Pulmonary artery endothelial cell (primary cell): Measurements from ENCODE around the gene WHRN. TPM values are rescaled to one million over a fixed set of nuclear protein-coding genes. Genes with fewer than 3 reads are reported as not detected.

Experiments
- DNase-seq: peaks from one replicate; pipeline ENCODE4 v3.0.0-alpha.2; 2011; ENCODE audit warnings: low read depth, low spot score
- total RNA-seq: library from RNA; depleted of rRNA; stranded (reverse); fragments of >200 nt; gene quantifications from 2 replicates; pipeline ENCODE4 v1.2.3, GENCODE V29; 2014

WHRN gene
- total RNA-seq, 1 donor from 2014 or later, result 0.20 TPM

- DNase-seq, result no peak
Observed at GRCh38 chr9:114401344-114401743, 103.9 kb downstream of the WHRN start.

- no peak for DNase-seq
Observed at GRCh38 chr9:114400772-114401171, 104.5 kb downstream of the WHRN start.

DNA sequence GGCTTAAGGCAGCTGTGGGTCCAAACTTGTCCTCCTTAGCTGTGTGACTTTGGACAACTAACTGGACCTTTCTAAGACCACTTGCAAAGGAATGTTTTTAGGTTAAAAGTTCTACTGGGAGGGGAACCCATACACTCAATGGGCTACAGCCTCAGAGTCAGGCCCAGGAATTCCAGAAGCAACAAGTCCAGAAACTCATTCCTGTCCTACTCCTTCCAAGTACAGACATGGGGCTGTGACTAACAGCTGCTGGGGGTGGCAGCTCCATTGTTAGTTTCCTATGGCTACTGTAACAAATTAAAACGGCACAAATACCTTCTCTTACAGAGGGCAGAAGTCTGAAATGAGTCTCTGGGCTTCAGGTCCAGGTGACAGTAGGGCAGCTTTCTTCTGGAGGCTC is 105.1 kb downstream of the WHRN start:
- DNase-seq, result no peak

DNA sequence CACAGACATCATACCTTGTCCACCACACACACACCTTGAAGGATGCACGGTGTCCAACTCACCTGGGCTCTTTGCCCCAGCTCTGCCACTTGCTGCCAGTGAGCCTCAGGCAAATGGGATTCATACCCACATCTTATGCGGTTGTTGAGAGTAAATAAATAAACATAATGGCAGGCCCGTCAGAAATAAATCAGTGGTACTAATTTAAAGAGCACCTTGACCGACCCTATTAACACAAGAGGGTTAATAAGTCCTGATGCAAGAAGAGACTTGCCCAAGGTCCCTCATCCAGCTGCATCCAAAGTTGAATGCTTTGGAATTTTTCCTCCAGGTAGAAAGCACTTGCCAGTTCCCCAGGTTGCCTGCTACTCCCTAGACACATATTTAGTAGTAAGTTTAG is 105.9 kb downstream of the WHRN start:
- DNase-seq, result no peak

- DNase-seq, result peak; percentile 63
Observed at GRCh38 chr9:114397848-114398605, 107.2 kb downstream of the WHRN start.

- DNase-seq, result no peak
Observed at GRCh38 chr9:114397219-114397847, 107.9 kb downstream of the WHRN start.

DNA sequence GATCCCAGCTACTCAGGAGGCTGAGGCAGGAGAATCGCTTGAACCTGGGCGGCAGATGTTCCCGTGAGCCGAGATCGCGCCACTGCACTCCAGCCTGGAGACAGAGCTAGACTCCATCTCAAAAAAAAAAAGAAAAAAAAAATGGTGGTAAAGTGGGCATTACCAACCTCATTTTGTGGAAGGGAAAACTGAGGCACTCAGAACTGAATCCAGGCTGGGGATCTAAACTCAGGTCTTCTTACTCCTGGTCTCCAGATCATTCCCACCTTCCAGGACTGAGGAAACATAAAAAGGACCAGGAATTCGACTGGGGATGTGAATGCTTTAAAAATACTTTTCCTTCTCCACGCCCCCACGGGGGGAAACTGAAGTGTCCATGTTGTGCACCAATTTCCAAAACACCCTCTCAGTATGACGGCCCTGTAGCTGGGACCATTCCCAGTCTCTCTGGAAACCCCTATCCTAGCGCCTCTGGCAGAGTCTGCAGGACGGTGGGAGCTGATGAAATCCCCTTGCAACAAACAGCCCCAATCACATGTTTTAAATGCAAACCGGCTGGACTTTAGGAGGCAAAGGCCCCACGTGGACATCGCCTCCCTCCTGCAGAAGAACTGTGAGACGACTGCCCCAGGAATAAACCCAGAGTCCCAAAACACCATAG is 108.6 kb downstream of the WHRN start:
- no peak for DNase-seq

DNA sequence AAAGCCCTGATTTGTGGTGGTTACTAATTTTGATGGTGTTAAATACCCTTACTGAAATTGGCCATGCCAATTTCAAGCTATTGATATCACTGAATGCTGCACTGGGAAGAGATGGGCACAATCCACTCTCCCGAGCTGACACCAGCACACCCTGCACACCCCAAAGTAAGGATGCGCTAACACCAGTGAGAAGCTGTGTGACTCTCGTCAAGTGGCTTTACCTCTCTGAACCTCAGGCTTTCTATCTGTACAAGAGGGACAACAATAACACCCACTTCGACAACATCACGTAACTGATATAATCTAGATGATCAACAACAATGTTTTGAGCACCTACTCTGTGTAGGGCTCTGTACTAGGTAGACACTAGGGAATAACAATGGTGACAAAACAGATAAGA is 109.5 kb downstream of the WHRN start:
- DNase-seq, result no peak

DNA sequence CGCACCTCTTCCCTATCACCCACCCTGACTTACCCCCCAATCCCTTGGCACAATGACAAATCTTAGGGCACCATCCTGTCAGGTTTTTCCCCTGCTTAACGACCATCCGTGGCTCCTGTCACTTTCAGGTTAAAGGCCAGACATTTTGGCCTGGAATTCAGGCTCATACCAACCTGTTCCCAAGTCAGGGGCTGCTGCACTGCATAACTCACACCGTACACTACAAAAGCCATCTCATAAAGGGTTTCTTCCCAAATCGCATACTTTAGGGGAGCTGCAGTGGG is 110.0 kb downstream of the WHRN start:
- DNase-seq, result no peak

DNA sequence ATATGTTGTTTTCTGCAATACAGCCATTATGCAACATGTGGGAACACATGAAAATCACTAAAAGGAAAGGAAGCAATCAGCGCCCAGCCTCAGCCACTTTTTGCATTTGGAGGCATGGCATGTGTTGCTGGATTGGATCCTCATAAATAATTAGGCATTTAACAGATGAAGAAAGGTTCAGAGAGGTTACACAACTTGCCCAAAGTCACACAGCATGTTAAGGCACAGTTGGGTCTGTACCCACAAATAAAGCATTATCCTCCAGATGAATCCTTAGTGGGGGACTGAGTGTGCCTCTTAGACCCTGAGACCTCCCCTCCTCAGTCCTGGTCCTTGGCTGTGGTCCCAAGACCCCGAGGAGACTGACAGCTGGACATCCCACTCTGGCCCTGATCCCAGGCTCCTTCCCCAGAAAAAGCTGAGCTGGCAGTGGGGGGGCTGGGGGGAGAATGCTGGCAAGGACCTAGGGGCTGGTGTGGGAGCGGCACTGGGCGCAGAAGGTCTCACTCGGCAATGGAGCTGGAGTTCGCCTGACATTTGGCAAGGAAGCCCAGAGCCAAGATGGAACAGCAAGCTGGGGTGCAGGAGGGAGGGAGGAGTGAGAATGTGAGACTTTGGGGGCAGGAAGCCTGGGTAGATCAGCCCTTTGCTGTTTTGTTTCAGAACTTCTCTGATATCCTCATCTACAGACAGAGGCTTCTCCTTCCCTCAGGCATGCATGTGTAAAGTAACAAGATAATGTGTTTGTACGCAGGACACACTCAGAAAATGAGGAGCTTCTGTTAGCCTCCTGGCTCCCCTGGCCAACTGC is 110.5 kb downstream of the WHRN start:
- DNase-seq, result no peak

GRCh38 chr9:114392749-114393112 is 112.5 kb downstream of the WHRN start:
- DNase-seq, result no peak

- DNase-seq, result no peak
Observed at GRCh38 chr9:114390952-114391351, 114.3 kb downstream of the WHRN start.

- no peak for DNase-seq
Observed at GRCh38 chr9:114389612-114390368, 115.5 kb downstream of the WHRN start.

- no peak for DNase-seq
Observed at GRCh38 chr9:114388764-114389375, 116.4 kb downstream of the WHRN start.

- no peak for DNase-seq
Observed at GRCh38 chr9:114388357-114388682, 117.0 kb downstream of the WHRN start.

GRCh38 chr9:114387680-114388356 is 117.5 kb downstream of the WHRN start, which contains the start of gene AKNA:
Gene AKNA, minus strand, starts transcription at chr9:114387982. Its CDS starts 6,649 bp downstream, at chr9:114381333.
- DNase-seq, result peak; percentile 57

GRCh38 chr9:114386886-114387679 is 118.2 kb downstream of the WHRN start:
- DNase-seq, result no peak

GRCh38 chr9:114386361-114386885 is 118.8 kb downstream of the WHRN start:
- DNase-seq, result no peak
